Measurements from ENCODE around the gene GPR17.

Gene GPR17

GRCh38 chr2:127614731-127615130 is 31.2 kb upstream of the GPR17 start:
- DNase-seq (ENCODE audit: low spot score), result no peak

GRCh38 chr2:127615511-127616166 is 30.3 kb upstream of the GPR17 start:
- DNase-seq (ENCODE audit: low spot score), result no peak

DNA sequence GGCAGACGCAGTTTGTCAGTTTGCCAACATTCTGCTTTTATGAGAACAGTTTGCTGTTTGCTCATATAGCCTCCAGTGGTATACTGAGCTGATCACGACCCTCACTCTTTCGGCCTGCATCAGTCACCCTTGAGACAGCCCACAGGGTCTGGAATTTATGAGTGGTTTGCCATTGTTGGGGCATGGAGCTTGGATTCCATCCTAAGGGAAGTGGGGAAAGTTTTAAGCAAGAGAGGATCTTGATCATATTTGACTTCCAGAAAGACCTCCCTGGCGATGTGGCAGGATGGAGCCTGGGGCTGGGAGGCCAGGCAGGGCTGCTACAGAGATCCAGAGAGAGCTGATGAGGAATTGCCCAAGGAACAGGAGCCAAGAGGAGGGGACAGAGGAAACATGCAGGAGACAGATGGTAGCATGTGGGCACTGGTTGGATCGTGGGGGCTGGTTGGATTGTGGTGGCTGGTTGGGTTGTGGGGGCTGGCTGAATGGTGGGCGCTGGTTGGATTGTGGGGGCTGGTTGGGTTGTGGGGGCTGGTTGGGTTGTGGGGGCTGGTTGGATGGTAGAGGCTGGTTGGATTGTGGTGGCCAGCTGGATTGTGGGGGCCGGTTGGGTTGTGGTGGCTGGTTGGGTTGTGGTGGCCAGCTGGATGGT is 27.3 kb upstream of the GPR17 start:
- no peak for DNase-seq (ENCODE audit: low spot score)

DNA sequence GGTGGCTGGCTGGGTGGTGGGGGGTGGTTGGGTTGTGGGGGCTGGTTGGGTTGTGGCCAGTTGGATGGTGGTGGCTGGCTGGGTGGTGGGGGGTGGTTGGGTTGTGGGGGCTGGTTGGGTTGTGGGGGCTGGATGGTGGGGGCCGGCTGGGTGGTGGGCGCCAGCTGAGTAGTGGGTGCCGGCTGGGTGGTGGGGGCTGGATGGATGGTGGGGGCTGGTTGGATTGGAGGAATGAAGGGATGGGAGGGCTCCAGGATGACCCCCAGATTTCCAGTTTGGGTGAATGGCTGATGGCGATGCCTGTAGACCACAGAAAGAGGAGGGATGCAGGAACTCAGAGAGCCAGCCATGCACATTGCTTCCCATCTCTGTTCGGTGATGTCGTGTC is 26.8 kb upstream of the GPR17 start:
- DNase-seq (ENCODE audit: low spot score), result no peak

- no peak for DNase-seq (ENCODE audit: low spot score)
Observed at GRCh38 chr2:127619877-127620705, 25.9 kb upstream of the GPR17 start.

- DNase-seq (ENCODE audit: low spot score), result no peak
Observed at GRCh38 chr2:127620866-127621265, 25.1 kb upstream of the GPR17 start.

- DNase-seq (ENCODE audit: low spot score), result no peak
Observed at GRCh38 chr2:127621981-127622431, 23.9 kb upstream of the GPR17 start.

GRCh38 chr2:127622561-127623387 is 23.2 kb upstream of the GPR17 start:
- no peak for DNase-seq (ENCODE audit: low spot score)

GRCh38 chr2:127623388-127624319 is 22.3 kb upstream of the GPR17 start:
- DNase-seq (ENCODE audit: low spot score), result no peak

DNA sequence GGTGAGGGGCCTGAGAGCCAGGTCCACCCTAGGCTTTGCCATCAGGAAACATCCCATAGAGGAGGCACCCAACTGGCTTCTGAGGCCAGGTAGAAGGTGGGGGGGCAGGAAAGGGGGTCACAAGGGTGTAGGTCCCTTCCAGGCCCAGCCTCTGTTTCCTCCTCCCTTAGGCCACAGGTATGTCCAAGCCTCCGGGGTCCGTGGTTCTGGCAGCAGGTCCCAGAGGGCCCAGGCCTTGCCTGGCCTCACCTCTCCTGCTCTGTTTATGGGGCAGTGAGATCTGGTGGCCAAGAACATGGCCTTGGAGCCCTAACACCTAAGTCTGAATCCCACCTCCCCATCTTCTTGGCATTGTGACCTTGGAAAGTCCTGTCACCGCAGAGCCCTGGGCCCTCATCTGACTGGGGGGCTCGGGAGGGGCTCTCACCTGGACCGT is 21.6 kb upstream of the GPR17 start:
- no peak for DNase-seq (ENCODE audit: low spot score)

- DNase-seq (ENCODE audit: low spot score), result no peak
Observed at GRCh38 chr2:127624756-127625571, 21.0 kb upstream of the GPR17 start.

- no peak for DNase-seq (ENCODE audit: low spot score)
Observed at GRCh38 chr2:127625572-127625951, 20.4 kb upstream of the GPR17 start.

DNA sequence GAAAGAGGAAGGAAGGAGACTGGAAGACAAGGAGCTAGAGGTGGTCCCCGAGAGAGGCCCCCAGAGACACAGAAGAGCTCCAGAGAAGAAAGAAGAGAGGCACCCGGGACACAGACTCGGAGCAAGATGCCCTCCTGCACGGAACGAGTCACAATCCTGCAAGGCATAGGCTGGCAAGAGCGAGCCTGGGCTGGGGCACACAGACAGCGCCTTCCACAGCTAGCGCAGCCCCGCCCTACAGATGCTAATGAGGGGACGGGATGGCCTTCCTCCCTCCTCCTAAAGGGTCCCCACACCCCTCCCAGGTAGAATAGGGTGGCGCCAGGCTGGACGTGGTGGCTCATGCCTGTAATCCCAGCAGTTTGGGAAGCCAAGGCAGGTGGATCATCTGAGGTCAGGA is 19.8 kb upstream of the GPR17 start:
- DNase-seq (ENCODE audit: low spot score), result no peak

DNA sequence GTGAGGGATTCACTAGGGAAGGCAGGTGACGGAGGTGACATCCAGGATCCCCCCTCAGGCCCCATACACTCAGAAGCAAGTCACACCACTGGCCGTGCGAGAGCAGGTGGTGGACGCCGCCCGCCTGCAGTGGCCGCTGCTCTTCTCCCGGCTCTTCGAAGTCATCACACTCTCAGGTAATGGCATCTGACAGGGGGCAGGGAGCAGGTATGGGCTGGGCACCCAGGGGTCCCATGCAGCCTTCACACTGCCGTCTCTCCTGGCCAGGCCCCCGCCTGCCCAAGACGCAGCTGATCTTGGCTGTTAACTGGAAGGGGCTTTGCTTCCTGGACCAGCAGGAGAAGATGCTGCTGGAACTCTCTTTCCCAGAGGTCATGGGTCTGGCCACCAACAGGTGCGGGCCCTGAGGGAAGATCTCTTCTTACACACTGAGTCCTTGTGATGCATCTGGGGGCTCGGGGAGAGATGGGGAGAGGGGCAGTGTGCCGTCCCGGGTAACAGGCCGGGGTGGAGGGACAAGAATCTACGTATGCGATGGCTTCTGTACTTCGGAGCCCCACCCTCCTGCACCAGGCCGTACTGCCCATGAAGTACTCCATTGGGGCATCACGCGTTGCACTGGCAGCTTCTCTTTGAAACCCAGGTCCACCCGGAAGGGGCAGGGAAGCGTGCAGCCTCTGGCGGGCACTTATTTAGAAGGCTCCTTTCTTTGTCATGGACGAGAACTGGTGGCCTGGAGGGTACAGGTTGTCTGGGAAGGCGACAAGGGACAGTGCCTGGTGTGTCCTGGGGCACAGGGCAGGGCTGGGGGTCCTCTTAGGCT is 18.8 kb upstream of the GPR17 start:
- no peak for DNase-seq (ENCODE audit: low spot score)

- DNase-seq (ENCODE audit: low spot score), result no peak
Observed at GRCh38 chr2:127627740-127628571, 18.0 kb upstream of the GPR17 start.

DNA sequence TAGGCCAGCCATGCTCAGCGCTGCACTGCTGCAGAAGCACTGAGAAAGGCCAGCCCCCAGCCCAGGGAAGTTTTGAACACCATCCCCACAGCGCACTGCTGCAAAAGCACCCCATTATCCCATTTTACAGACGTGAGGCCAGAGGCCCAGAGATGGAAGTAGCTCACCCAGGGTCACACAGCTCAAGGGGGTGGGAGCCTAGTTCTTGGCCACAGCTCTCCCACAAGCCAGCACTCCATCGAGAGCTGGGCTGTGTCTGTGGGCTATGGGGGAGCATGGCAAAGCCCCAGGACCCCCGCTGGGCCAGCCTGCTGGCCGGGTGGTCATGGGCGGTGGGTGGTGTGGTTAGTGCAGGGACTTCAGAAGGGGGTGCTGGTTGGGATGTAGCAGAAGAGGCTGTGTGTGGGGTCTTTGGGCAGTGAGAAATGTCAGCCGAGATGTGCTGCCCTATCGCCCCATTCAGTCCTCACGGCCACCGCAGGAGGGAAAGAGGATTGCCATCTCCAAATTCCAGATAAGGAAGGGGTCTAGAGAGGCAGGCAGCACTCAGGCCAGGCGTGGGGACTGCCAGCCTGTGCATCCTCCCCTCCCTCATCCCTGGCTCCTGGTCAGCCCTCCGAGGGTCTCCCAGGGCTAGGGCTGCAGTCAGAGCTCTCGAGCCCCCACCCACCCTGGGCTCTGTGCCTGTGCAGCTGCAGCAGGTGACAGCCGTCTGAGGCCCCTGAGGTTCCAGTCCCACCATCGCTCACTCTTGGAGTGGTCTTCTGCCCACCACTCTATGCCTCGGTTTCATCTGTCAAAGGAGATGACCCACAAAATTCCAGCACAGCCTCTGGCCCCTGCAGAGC is 17.0 kb upstream of the GPR17 start:
- no peak for DNase-seq (ENCODE audit: low spot score)

DNA sequence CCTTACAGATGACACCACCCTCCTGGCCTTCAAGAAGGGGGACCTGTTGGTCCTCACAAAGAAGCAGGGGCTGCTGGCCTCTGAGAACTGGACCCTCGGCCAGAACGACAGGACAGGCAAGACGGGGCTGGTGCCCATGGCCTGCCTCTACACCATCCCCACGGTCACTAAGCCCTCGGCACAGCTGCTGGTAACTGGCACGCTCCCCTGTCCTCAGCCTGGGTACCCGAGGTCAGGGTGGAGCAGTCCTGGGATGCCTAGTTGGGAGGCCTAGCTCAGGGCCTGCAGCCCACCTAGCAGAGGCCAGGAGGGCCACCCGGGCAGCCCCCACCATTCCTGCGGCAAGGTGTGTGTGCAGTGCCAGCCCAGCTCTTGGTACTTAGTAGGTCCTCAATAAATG is 16.3 kb upstream of the GPR17 start:
- no peak for DNase-seq (ENCODE audit: low spot score)
